C4-2B (cell line): ENCODE results near the gene ERC2.

Experiments
- H3K27ac ChIP-seq: fragments of 450-650 bp; 2 replicates; pipeline ENCODE4 v1.5.1; 2017
- CTCF ChIP-seq: fragments of 450-650 bp; conservative IDR thresholded peaks from 2 replicates; pipeline ENCODE4 v1.5.1; 2017; ENCODE audit warnings: mild to moderate bottlenecking
- ZFX ChIP-seq: fragments of 450-650 bp; IDR thresholded peaks from 2 replicates; pipeline ENCODE4 v1.6.1; 2017

The ERC2 gene

GRCh38 chr3:55704521-55704920, 763.7 kb downstream of the ERC2 start:
- TF ChIP-seq CTCF (no peak), ZFX (no peak)
- H3K27ac ChIP-seq = no peak overlapping the region

- no peak for TF ChIP-seq CTCF
- TF ChIP-seq ZFX = no peak
These were observed 765.4 kb downstream of the ERC2 start for GRCh38 chr3:55702822-55703221.

DNA sequence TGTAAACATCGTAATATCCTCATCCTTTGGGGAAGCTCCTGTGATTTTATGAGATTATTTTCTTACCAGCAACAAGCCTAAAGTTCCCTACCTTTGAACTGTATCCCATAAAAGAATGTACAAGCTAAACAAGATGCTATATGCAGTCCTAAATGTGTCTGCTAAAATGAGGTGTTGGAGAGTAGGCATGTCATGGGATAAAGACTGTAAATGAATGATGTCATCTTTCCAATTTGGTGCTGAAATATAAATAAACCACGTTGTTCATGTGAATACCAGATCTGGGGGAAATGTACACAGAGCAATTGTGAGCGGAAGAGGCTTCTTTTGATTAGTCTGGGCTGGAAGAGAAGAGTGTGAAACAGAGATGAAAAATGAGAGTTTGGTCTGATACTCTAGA, 766.3 kb downstream of the ERC2 start:
- no peak for TF ChIP-seq ZFX
- no peak for TF ChIP-seq CTCF
- H3K27ac ChIP-seq = no peak overlapping the region

More at GRCh38 chr3:55702822-55703221, 765.4 kb downstream of the ERC2 start:
- H3K27ac ChIP-seq = no peak overlapping the region

GRCh38 chr3:55698831-55699230, 769.4 kb downstream of the ERC2 start:
- no peak for TF ChIP-seq CTCF
- TF ChIP-seq ZFX = no peak
- H3K27ac ChIP-seq = no peak overlapping the region

DNA sequence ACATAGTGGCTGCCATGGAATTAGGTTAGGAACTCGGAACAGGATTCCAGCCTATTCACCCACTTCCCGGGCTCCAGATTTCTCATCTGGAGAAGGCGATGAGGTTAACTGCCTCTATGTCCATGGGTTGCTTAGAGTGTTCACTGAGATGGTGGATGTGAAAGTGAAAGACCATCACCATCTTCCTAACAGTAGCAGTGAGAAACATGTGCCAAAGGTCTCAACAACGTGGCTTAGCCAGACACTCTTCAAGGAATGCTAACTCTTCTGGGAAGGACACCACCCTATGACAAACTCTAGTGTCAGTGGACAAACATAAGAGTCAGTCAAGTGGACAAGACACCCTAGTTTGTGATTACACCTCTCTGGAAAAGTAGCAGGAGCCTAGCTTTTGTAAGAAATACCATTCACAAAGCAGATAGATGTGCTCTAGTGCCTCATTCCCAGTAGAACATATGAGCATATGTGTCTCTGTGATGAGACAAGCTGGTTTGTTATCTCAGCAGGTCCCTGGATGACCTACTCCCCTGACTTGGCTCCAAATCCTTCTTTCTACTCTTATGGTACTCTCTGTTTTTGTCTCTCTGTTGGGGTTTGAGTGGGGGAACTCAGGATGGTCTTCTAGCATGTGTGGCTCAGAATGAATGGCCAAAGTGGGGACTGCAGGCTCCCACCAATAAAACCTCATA, 770.9 kb downstream of the ERC2 start:
- TF ChIP-seq ZFX (no peak), CTCF (no peak)
- H3K27ac ChIP-seq = no peak overlapping the region

- TF ChIP-seq ZFX = no peak
- no peak for TF ChIP-seq CTCF
- no peak overlapping the region for H3K27ac ChIP-seq
These were observed 775.2 kb downstream of the ERC2 start for GRCh38 chr3:55692957-55693558.

DNA sequence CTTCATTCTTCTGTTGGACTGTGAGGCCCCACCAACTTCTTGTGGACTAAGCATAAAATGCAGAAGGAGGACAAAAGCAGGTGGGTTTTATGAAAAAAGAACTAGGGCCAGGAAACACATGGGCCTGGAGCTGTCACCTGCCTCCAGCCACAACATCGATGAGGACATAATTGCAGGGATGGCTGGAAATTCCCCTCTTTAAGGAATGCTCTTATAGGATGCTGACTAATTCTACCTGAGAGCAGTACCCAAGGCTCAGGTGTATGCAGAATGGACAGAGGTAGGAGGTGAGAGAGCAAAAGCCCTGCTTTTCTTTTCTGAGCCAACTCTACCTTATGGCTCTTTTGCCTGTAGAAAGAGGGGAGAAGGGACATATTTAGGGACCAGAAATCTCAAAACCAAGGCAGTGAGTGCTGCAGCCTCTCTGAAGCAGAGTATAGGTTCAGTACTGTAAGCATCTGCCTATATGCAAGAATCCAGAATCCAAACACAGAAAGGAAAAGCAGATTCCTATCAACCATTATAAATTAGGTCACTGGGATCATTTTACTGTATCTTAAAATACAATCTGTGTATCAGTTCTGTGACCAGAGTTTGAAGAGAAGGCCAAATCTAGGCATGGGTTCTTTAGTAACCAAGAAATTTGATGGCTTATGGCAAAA, 775.8 kb downstream of the ERC2 start:
- H3K27ac ChIP-seq = no peak overlapping the region

More for the DNA sequence above, 775.8 kb downstream of the ERC2 start:
- no peak for TF ChIP-seq ZFX
- no peak for TF ChIP-seq CTCF
